Globus pallidus (tissue), 1 donor: ENCODE results near the gene CRPPA.
"Not testable (repeated sequence)": the region's sequence is repeated elsewhere in the genome, so short reads cannot be mapped to it uniquely, and the experiment has no call there.

Experiments used
- DNase-seq: peaks from one replicate; pipeline ENCODE4 v3.0.0-alpha.2; 2015; ENCODE audit warnings: low spot score

Gene CRPPA

GRCh38 chr7:16421333-16422102 lies at the start of gene CRPPA:
CRPPA (minus strand) TSS chr7:16421538; CDS start chr7:16421322, 216 bp downstream.
- DNase-seq = peak; percentile 41

- no peak for DNase-seq
Observed at GRCh38 chr7:16465469-16466361, 44.4 kb upstream of the CRPPA start, which contains the start of gene SOSTDC1. SOSTDC1 (minus strand) TSS chr7:16465738; CDS start chr7:16465668, 70 bp downstream.

GRCh38 chr7:16463949-16464715 lies 42.8 kb upstream of the CRPPA start:
- DNase-seq = no peak

- DNase-seq = no peak
Observed at GRCh38 chr7:16463520-16463919, 42.2 kb upstream of the CRPPA start.

GRCh38 chr7:16462431-16462889 lies 41.1 kb upstream of the CRPPA start:
- DNase-seq = no peak

- DNase-seq = no peak
Observed at GRCh38 chr7:16460789-16461493, 39.6 kb upstream of the CRPPA start.

- DNase-seq = not testable (repeated sequence)
Observed at GRCh38 chr7:16456303-16456702, 35.0 kb upstream of the CRPPA start.

GRCh38 chr7:16455591-16455990 lies 34.3 kb upstream of the CRPPA start:
- no peak for DNase-seq

GRCh38 chr7:16450366-16450765 lies 29.0 kb upstream of the CRPPA start:
- no peak for DNase-seq

- DNase-seq = no peak
Observed at GRCh38 chr7:16447876-16448275, 26.5 kb upstream of the CRPPA start.

GRCh38 chr7:16446508-16446907 lies 25.2 kb upstream of the CRPPA start:
- no peak for DNase-seq

GRCh38 chr7:16443871-16444270 lies 22.5 kb upstream of the CRPPA start:
- not testable (repeated sequence) for DNase-seq

GRCh38 chr7:16438988-16439387 lies 17.6 kb upstream of the CRPPA start:
- no peak for DNase-seq

- DNase-seq = no peak
Observed at GRCh38 chr7:16436306-16436705, 15.0 kb upstream of the CRPPA start.

GRCh38 chr7:16433568-16434122 lies 12.3 kb upstream of the CRPPA start:
- peak; percentile 14 for DNase-seq

GRCh38 chr7:16432425-16432731 lies 11.0 kb upstream of the CRPPA start:
- DNase-seq = no peak

- peak; percentile 75 for DNase-seq
Observed at GRCh38 chr7:16431646-16432424, 10.5 kb upstream of the CRPPA start.

GRCh38 chr7:16430133-16430532 lies 8.8 kb upstream of the CRPPA start:
- DNase-seq = no peak

- DNase-seq = no peak
Observed at GRCh38 chr7:16428672-16429071, 7.3 kb upstream of the CRPPA start.

GRCh38 chr7:16428182-16428581 lies 6.8 kb upstream of the CRPPA start:
- no peak for DNase-seq
